ENCODE results near the gene SNX7.

Gene SNX7

GRCh38 chr1:98791498-98791897 lies 130.0 kb downstream of the SNX7 start:
- ChIA-PET POLR2A (no interaction called here), CTCF (interaction anchor here (1.6 to 5.0 kb wide), 2 partner anchors 385 to 690 kb away, joined by 4 to 35 read pairs; no protein-coding TSS in a partner anchor)
- no peak for DNase-seq (ENCODE audit: low read depth, low spot score)
- no peak overlapping the region for H3K4me3 ChIP-seq (ENCODE audit: low read depth, low read length)
- TF ChIP-seq CTCF (IDR thresholded peaks at IDR 0.05; ENCODE audit: insufficient read depth, low read length, missing control alignments) = no peak

DNA sequence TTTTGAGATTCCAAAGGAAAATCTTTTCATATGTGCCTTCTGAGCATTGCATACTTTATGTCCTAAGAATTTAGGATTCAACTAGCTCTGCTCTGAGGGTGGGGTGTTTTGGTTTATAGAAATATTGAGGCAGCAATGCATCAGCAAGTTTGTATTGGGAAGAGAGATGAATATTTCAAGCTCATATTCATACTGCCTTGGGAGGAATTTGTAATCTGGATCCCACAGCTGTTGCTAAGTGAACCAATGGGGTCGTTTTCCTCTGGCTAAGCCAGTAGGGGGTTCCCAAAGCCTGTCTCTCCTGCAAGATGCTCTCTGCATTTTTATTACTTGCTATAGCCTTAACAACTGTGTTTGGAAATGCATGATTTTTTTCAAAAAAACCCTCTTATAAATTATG lies 130.6 kb downstream of the SNX7 start:
- TF ChIP-seq CTCF (IDR thresholded peaks at IDR 0.05; ENCODE audit: insufficient read depth, low read length, missing control alignments) = no peak
- peak; percentile 34 for DNase-seq (ENCODE audit: low read depth, low spot score)
- ChIA-PET CTCF (interaction anchor here (0.9 to 5.0 kb wide), 4 partner anchors 12 to 689 kb away, joined by 3 to 35 read pairs (median 4); no protein-coding TSS in a partner anchor), POLR2A (no interaction called here)
- H3K4me3 ChIP-seq (ENCODE audit: low read depth, low read length) = no peak overlapping the region

- DNase-seq (ENCODE audit: low read depth, low spot score) = no peak
- no peak for TF ChIP-seq CTCF (IDR thresholded peaks at IDR 0.05; ENCODE audit: insufficient read depth, low read length, missing control alignments)
- CTCF ChIA-PET = interaction anchor here (1.2 to 5.0 kb wide), 13 partner anchors 11 to 945 kb away, joined by 3 to 35 read pairs (median 7); no protein-coding TSS in a partner anchor
- H3K4me3 ChIP-seq (ENCODE audit: low read depth, low read length) = no peak overlapping the region
- POLR2A ChIA-PET = no interaction called here
These were observed 131.6 kb downstream of the SNX7 start for GRCh38 chr1:98793136-98793535.

DNA sequence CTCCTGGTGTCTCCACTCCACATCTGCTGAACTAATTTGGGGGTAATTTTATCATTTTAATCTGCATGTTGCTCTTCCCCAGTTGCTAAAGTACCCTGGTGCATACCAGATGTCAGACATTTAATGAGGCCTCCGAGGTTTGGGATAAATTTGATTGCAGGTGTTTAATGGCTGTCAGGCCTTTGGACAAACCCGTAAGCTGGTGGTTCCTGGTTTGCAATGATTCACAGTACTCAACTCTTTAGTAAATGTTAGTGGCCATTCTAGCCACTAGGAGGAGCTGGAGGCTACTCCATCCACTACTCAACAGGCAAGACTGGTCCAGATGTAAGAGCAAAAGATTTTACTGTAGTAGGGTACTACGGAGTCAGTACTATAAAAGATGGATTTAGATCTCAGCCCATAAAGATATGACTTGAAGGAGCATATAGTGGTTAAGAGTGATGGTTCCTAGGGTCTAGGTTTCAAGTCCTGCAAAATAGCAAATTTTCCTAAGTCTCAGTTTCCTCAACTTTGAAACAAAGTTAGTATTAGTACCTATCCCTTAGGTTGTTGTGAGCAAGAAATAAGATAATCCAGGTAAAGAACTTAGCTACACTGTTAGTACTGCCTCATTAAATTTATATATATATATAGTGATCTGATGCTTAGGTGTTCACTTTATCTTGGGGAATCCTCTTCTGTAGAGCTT lies 132.8 kb downstream of the SNX7 start:
- POLR2A ChIA-PET = no interaction called here
- CTCF ChIA-PET = interaction anchor here (0.6 to 5.0 kb wide), 30 partner anchors 12 to 944 kb away, joined by 3 to 35 read pairs (median 4); no protein-coding TSS in a partner anchor
- peak; percentile 26 for DNase-seq (ENCODE audit: low read depth, low spot score)
- H3K4me3 ChIP-seq (ENCODE audit: low read depth, low read length) = no peak overlapping the region
- peak; percentile 73 for TF ChIP-seq CTCF (IDR thresholded peaks at IDR 0.05; ENCODE audit: insufficient read depth, low read length, missing control alignments)

DNA sequence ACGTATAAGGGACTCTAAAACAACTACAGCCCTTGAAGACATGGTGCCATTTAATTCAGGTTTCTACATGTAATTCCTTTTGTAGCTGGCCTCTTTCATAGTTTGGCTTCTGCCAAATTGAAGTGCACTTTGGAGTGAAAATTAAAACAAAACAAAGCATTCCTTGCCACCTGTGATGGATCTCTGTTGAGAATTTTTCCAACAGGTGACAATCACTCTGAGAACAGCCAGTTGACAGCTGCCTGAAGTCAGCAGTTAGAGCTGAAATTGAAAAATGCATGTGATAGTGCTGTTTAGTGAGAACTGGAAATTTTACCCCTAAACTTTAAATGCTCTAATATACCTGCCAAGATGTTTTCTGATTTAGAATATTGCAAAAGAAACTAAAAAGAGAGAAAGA lies 134.5 kb downstream of the SNX7 start:
- ChIA-PET CTCF (interaction anchor here (1.0 to 5.0 kb wide), 7 partner anchors 10 to 942 kb away, joined by 3 to 35 read pairs (median 3); no protein-coding TSS in a partner anchor), POLR2A (no interaction called here)
- H3K4me3 ChIP-seq (ENCODE audit: low read depth, low read length) = no peak overlapping the region
- TF ChIP-seq CTCF (IDR thresholded peaks at IDR 0.05; ENCODE audit: insufficient read depth, low read length, missing control alignments) = no peak
- DNase-seq (ENCODE audit: low read depth, low spot score) = no peak

DNA sequence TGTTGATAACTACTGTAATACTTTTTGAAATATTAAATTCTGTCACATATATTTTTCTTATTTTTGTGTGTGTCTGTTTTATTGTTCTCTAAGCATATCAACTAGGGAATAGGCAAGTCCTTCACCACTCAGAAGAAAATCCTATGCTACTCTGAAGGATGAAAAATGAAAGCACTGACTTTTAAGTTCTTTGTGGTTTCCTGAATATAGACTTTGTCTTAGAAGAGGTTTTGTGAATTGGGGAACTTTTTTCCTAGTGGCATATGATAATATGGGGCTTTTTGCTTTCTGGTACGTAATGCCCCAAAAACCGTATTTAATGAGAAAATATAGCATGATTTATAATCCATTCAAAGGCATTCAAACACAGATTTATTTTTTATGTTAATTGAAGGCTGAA lies 136.0 kb downstream of the SNX7 start:
- DNase-seq (ENCODE audit: low read depth, low spot score) = no peak
- ChIA-PET POLR2A (no interaction called here), CTCF (interaction anchor here (0.5 to 1.2 kb wide), 2 partner anchors 20 to 222 kb away, joined by 3 read pairs; no protein-coding TSS in a partner anchor)
- no peak for TF ChIP-seq CTCF (IDR thresholded peaks at IDR 0.05; ENCODE audit: insufficient read depth, low read length, missing control alignments)
- H3K4me3 ChIP-seq (ENCODE audit: low read depth, low read length) = no peak overlapping the region
